HEK293 (cell line): Measurements from ENCODE around the gene NME5.

ENCODE experiments used
- CTCF ChIA-PET: fragments of 350-600 bp; formaldehyde crosslinking; extraction: SDS; loops from one replicate; lab custom pipeline; 2021; ENCODE audit warnings: antibody characterized with exemption; lab: Yijun Ruan, JAX
- POLR2A ChIA-PET: fragments of 300-600 bp; formaldehyde crosslinking; extraction: SDS; loops from one replicate; lab custom pipeline; 2020; ENCODE audit warnings: antibody characterized with exemption, inconsistent platforms; lab: Yijun Ruan, JAX
- H3K27ac ChIP-seq: fragments of 200-500 bp; sonication (Bioruptor generic); 2 replicates; pipeline ENCODE4 v1.5.1; 2014; ENCODE audit warnings: low read depth, low read length, control low read depth, inconsistent platforms; ENCODE audit errors: extremely low read depth
- H3K36me3 ChIP-seq, 2 experiments: fragments of 200-500 bp in 1 of 2; sonication (Bioruptor generic) in 1 of 2; 1 replicate in 1 of 2; 2 replicates in 1 of 2; pipeline ENCODE4 v1.5.1; 2014 to 2017; ENCODE audit warnings: inconsistent platforms in 2 of 2, low read length in 2 of 2; ENCODE audit not compliant: control insufficient read depth in 2 of 2, insufficient read depth in 1 of 2
- H3K4me1 ChIP-seq: fragments of 200-500 bp; sonication (Bioruptor generic); 2 replicates; pipeline ENCODE4 v1.5.1; 2014; ENCODE audit warnings: mild to moderate bottlenecking, low read length, inconsistent platforms; ENCODE audit not compliant: control insufficient read depth, insufficient read depth
- H3K4me3 ChIP-seq: 2 replicates; pipeline ENCODE4 v1.5.1; 2011; ENCODE audit warnings: low read depth, mild to moderate bottlenecking, control low read depth, low read length, moderate library complexity
- H3K9me3 ChIP-seq: fragments of 200-500 bp; sonication (Bioruptor generic); 2 replicates; pipeline ENCODE4 v1.5.1; 2014; ENCODE audit warnings: low read depth, low read length, inconsistent platforms; ENCODE audit not compliant: control insufficient read depth, insufficient read depth
- BCL11A ChIP-seq: fragments of 450-650 bp; formaldehyde crosslinking; IDR thresholded peaks from 2 replicates; pipeline ENCODE4 v1.5.1; 2016; ENCODE audit warnings: low read depth, missing biosample characterization, missing genetic modification characterization
- CTCF ChIP-seq: fragments of 450-650 bp; formaldehyde crosslinking; IDR thresholded peaks from 2 replicates; pipeline ENCODE4 v1.5.1; 2016; ENCODE audit warnings: missing biosample characterization, missing genetic modification characterization
- EGR2 ChIP-seq: fragments of 450-650 bp; formaldehyde crosslinking; IDR thresholded peaks from 2 replicates; pipeline ENCODE4 v1.5.1; 2016; ENCODE audit warnings: low read depth, missing biosample characterization, missing genetic modification characterization
- GLI2 ChIP-seq: fragments of 450-650 bp; formaldehyde crosslinking; IDR thresholded peaks from 2 replicates; pipeline ENCODE4; 2017; ENCODE audit warnings: missing biosample characterization, missing genetic modification characterization, low read depth, borderline replicate concordance
- GLIS2 ChIP-seq: fragments of 450-650 bp; formaldehyde crosslinking; IDR thresholded peaks from 2 replicates; pipeline ENCODE4 v1.5.1; 2016; ENCODE audit warnings: missing biosample characterization, missing genetic modification characterization
- HOXC10 ChIP-seq: sonication (generic); formaldehyde crosslinking; IDR thresholded peaks from 2 replicates; pipeline ENCODE4 v1.8.1; 2023; ENCODE audit warnings: mild to moderate bottlenecking, missing genetic modification reagents
- KLF1 ChIP-seq: fragments of 450-650 bp; formaldehyde crosslinking; IDR thresholded peaks from 2 replicates; pipeline ENCODE4 v1.5.1; 2016; ENCODE audit warnings: missing biosample characterization, missing genetic modification characterization
- PRDM1 ChIP-seq: fragments of 450-650 bp; formaldehyde crosslinking; IDR thresholded peaks from 2 replicates; pipeline ENCODE4; 2016; ENCODE audit warnings: missing biosample characterization, missing genetic modification characterization
- PRDM10 ChIP-seq: fragments of 450-650 bp; formaldehyde crosslinking; IDR thresholded peaks from 2 replicates; pipeline ENCODE4 v1.5.1; 2016; ENCODE audit warnings: missing biosample characterization, missing genetic modification characterization
- ZBTB21 ChIP-seq: fragments of 450-650 bp; formaldehyde crosslinking; IDR thresholded peaks from 2 replicates; pipeline ENCODE4 v1.5.1; 2017; ENCODE audit warnings: missing biosample characterization, missing genetic modification characterization
- ZBTB26 ChIP-seq: fragments of 450-650 bp; formaldehyde crosslinking; optimal IDR thresholded peaks from 2 replicates; pipeline ENCODE3; 2016; ENCODE audit warnings: missing biosample characterization, mild to moderate bottlenecking, missing genetic modification characterization
- ZEB2 ChIP-seq: fragments of 450-650 bp; formaldehyde crosslinking; IDR thresholded peaks from 2 replicates; pipeline ENCODE4 v1.5.1; 2016; ENCODE audit warnings: missing biosample characterization, missing genetic modification characterization
- ZFHX2 ChIP-seq: fragments of 450-650 bp; formaldehyde crosslinking; conservative IDR thresholded peaks from 2 replicates; pipeline ENCODE4 v1.5.1; 2016; ENCODE audit warnings: missing biosample characterization, missing genetic modification characterization
- ZNF169 ChIP-seq: fragments of 450-650 bp; formaldehyde crosslinking; IDR thresholded peaks from 2 replicates; pipeline ENCODE4 v1.5.1; 2016; ENCODE audit warnings: missing biosample characterization, missing genetic modification characterization
- ZNF184 ChIP-seq: fragments of 450-650 bp; IDR thresholded peaks from 2 replicates; pipeline ENCODE4 v1.5.1; 2018; ENCODE audit warnings: missing biosample characterization, mild to moderate bottlenecking, missing genetic modification characterization
- ZNF324 ChIP-seq: fragments of 450-650 bp; formaldehyde crosslinking; IDR thresholded peaks from 2 replicates; pipeline ENCODE4 v1.5.1; 2016; ENCODE audit warnings: missing biosample characterization, missing genetic modification characterization
- ZNF394 ChIP-seq: fragments of 450-650 bp; formaldehyde crosslinking; IDR thresholded peaks from 2 replicates; pipeline ENCODE4 v1.5.1; 2016; ENCODE audit warnings: missing biosample characterization, missing genetic modification characterization, mild to moderate bottlenecking, moderate library complexity, borderline replicate concordance
- ZNF488 ChIP-seq: fragments of 450-650 bp; formaldehyde crosslinking; IDR thresholded peaks from 2 replicates; pipeline ENCODE4 v1.5.1; 2016; ENCODE audit warnings: missing biosample characterization, missing genetic modification characterization
- ZNF600 ChIP-seq: fragments of 450-650 bp; formaldehyde crosslinking; IDR thresholded peaks from 2 replicates; pipeline ENCODE4 v1.5.1; 2016; ENCODE audit warnings: missing biosample characterization, missing genetic modification characterization
- ZNF629 ChIP-seq: fragments of 450-650 bp; formaldehyde crosslinking; IDR thresholded peaks from 2 replicates; pipeline ENCODE4 v1.5.1; 2017; ENCODE audit warnings: missing biosample characterization, missing genetic modification characterization
- ZNF654 ChIP-seq: fragments of 450-650 bp; formaldehyde crosslinking; IDR thresholded peaks from 2 replicates; pipeline ENCODE4 v1.5.1; 2016; ENCODE audit warnings: low read depth, missing biosample characterization, missing genetic modification characterization

NME5 gene

GRCh38 chr5:138068742-138069600 lies 70.3 kb downstream of the NME5 start (continued):
- TF ChIP-seq GLI2 (tag by site-specific recombination): no peak
- TF ChIP-seq KLF1 (tag by site-specific recombination): no peak
- 0 out of 2 replicates have a peak, but pooled peaks have one; percentile 17 for TF ChIP-seq ZBTB21 (tag by site-specific recombination)
- TF ChIP-seq PRDM10 (tag by site-specific recombination): peak; percentile 38; the same call in 1 of the 2 replicates
- no peak for TF ChIP-seq ZNF488 (tag by site-specific recombination)
- TF ChIP-seq ZBTB26 (tag by site-specific recombination): no peak
- TF ChIP-seq GLIS2 (tag by site-specific recombination): no peak
- peak; percentile 36; the same call in 1 of the 2 replicates for TF ChIP-seq EGR2
- no peak for TF ChIP-seq ZNF600 (tag by site-specific recombination)
- peak; percentile 61 for TF ChIP-seq ZNF654
- TF ChIP-seq ZFHX2 (tag by site-specific recombination): peak; percentile 56
- peak; percentile 50; the same call in 1 of the 2 replicates for TF ChIP-seq ZNF629
- TF ChIP-seq CTCF (tag by site-specific recombination): peak; percentile 71; the same call in 1 of the 2 replicates
- TF ChIP-seq ZEB2: 0 out of 2 replicates have a peak, but pooled peaks have one; percentile 23
- no peak for TF ChIP-seq ZNF169 (tag by site-specific recombination)
- TF ChIP-seq ZNF324 (tag by site-specific recombination): no peak
- no peak for TF ChIP-seq BCL11A (tag by site-specific recombination)
- TF ChIP-seq ZNF184 (tag by site-specific recombination): no peak
- no peak for TF ChIP-seq ZNF394 (tag by site-specific recombination)

GRCh38 chr5:138067945-138068344 lies 71.3 kb downstream of the NME5 start:
- no peaks in the 10 kb centered on the region for H3K9me3 ChIP-seq
- H3K4me1 ChIP-seq: no peaks in the 10 kb centered on the region
- H3K27ac ChIP-seq: no peak overlapping the region
- H3K4me3 ChIP-seq: no peak overlapping the region
- POLR2A ChIA-PET: no interaction called here
- CTCF ChIA-PET: interaction anchor here (0.6 to 3.6 kb wide), 24 partner anchors 9 to 449 kb away, joined by 3 to 78 read pairs (median 6); partner anchors contain the start of gene WNT8A
- no peak for TF ChIP-seq HOXC10 (CRISPR knock-in tag)
- peak; percentile 56; the same call in 1 of the 2 replicates for TF ChIP-seq PRDM1
- no peaks in the 10 kb centered on the region for H3K36me3 ChIP-seq
